ENCODE data around the gene TMBIM4.
A peak's percentile ranks its signal among the peaks of the same experiment; 100 is the strongest.
"Not testable (repeated sequence)": the region's sequence is repeated elsewhere in the genome, so short reads cannot be mapped to it uniquely, and the experiment has no call there.

Gene TMBIM4, protein sequence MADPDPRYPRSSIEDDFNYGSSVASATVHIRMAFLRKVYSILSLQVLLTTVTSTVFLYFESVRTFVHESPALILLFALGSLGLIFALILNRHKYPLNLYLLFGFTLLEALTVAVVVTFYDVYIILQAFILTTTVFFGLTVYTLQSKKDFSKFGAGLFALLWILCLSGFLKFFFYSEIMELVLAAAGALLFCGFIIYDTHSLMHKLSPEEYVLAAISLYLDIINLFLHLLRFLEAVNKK

DNA sequence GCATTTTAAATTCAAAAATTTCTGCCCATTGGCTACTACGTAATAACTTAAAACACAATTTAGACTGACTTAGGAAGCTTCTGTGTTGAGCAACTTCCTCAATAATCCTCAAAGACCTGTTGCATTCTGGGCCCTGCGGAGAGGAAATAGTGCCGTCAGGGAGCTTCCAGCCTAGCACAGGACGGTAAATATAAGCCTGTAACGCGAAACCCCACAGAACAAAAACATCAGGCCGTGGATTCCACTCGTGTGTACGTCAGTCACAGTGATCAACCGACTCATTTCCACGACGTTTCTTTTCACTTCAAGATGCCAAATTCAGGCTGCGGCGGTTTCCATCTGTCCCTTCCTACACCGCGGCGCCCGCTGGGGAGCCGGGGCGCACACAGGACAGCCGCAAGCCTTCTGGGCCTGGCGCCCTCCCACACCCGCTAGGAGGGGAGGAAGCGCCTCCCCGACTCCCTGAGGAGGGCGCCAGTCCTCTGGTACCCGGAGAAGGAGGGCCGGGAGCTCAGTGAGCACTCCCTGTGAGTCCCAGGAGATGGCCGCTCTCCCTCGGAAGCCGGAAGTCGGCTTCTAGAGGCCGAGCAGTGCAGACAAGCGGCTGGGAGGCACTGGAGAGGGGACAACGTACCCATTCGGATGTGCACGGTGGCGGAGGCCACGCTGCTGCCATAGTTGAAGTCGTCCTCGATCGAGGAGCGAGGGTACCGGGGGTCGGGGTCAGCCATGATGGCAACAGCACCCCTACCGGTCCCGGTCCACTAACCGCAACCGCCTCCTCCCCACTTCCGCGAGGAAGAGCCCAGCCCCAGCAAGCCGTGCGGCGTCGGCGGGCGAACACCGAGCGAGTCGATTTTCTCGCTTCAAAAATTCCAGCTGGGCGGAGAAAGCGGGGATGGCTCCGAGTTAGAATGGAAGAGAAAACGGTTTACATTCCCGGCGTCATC lies at the start of gene TMBIM4:
Gene TMBIM4 (minus strand): TSS at position 776 of the 950 bp plus-strand sequence. CDS start 45 bp downstream, at position 731.
- peak; percentile 76 for DNase-seq (ENCODE audit: low read depth, low spot score)

DNA sequence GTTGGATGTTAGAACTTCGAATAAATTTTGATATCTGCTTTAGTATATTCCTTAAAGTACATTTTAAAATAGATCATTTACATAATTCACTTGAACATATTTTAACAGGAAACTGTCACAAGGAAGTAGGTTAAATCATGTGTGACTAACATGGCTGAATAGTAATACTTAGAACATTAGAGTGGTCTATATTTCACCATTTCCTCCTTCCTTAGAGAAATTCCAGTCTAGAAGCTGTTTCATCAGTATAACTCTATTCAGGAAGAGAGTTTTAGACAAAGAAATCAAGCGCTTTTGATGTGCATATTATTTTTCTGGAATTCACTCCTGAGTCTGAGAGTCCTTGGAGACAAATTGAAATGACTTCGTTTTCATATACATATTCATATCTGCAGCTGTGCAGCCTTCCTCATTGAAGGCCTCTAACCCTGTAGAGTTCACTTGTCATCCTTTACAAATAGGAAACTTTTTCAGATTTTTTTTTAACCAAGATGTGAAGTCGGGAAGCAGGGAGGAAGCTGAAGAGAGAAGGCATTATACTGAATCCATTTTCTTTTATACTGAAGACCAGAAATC lies 47.6 kb upstream of the TMBIM4 start:
- no peak for DNase-seq (ENCODE audit: low read depth, low spot score)

DNA sequence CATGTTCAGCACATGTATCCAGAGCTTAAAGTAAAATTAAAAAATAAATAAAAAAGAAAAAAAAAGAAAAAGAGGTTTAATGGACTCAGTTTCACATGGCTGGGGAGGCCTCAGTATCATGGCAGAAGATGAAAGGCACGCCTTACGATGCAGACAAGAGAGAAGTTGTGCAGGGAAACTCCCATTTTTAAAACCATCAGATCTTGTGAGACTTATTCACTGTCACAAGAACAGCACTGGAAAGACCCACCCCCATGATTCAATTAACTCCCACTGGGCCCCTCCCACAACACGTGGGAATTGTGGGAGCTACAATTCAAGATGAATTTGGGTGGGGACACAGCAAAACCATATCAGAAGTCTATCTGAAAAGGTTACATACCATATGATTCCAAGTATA lies 43.2 kb upstream of the TMBIM4 start:
- DNase-seq (ENCODE audit: low read depth, low spot score) = not testable (repeated sequence)

DNA sequence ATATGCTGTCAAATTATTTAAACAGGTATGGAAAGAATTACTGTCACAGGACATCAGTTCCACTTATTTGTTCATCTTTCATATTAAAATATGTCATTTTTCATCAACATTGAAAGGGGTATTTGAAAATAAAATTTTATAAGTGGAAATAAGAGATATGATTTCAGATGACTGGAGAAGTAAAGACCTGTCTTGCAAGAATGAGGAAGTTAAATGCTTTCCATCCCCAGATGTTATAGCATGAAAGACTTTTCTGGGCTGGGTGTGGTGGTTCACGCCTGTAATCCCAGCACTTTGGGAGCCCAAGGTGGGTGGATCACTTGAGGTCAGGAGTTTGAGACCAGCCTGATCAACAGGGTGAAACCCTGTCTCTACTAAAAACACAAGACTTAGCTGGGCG lies 41.8 kb upstream of the TMBIM4 start:
- not testable (repeated sequence) for DNase-seq (ENCODE audit: low read depth, low spot score)

DNA sequence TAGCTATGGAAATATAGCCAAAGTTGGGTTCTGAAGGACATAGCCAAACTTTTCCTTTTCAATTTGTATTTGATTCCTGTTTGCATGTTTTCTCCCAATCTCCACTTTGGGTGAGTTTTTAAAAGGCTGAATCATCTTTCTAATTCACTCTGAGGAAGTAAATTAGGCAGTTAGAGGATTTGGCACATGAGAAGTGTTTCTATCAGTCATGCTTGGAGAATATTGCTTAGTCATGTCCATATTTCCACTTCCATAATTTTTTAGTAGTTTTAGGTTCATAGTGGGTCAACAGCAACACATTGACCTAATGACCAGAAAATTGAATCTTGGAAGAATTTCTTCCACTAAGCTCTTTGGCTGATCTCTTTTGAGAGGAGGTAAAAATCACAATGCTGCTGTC lies 41.0 kb upstream of the TMBIM4 start:
- no peak for DNase-seq (ENCODE audit: low read depth, low spot score)

DNA sequence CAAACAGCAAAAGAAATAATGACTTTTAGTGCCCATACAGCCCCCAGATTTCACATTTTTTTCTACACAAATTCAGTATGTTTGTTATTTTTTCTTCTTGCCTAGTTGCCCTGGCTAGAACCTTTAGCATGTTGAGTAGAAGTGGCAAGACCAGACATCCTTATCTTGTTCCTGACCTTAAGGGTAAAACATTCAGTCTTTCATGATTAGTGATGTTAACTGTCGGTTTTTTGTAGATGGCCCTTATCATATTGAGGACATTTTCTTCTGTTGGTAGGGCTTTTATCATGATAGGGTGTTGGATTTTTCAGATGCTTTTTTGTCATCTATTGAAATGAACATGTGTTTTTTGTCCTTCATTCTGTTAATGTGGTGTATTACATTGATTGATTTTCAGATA lies 36.3 kb upstream of the TMBIM4 start:
- no peak for DNase-seq (ENCODE audit: low read depth, low spot score)

DNA sequence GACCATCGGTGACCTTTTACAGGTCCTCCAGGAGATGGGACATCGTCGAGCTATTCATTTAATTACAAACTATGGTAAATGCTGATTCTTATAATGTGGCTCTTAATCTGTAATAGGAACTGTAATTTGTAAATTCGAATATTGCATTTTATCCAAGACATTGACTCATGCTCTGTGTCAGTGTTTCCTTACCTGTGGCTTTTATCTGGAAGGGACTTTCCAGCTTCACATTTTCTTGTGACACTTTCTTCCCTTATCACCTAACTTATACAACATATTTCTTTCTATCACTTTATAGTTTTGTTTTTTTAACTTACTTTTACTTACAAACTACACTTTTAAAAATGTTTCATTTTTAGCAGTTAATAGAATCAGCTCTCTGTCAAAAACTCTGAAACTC lies 34.0 kb upstream of the TMBIM4 start:
- no peak for DNase-seq (ENCODE audit: low read depth, low spot score)

DNA sequence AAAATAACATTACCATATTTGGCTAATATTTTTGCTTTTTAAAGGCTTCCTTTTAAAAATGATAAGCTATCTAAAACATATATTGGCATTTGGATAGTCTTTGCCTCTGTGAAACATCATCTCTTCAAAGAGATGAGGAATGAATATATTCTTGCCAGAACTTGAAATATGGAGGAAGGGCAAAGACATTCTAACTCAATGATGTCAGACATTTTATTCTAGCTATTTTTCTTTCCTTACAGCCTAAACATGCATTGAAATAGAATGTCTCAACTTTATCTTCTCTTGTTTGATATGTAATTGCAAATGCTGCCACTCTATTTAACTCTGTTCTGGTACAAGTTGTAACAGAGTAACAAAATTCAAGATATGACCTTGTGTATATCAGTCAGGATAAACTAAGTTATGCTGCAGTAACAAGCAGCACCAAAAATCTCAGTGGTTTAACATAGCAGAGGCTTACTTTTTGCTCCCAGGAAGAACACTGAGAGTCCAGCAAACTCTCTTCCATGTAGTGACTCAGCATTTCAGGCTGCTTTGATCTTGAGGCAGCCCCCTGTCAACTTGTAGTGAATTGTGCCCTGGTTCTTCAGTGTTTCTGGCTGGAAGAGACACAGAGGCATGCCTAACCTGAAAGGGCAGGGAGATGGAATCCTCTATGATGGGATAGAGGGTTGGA lies 30.2 kb upstream of the TMBIM4 start:
- DNase-seq (ENCODE audit: low read depth, low spot score) = no peak

DNA sequence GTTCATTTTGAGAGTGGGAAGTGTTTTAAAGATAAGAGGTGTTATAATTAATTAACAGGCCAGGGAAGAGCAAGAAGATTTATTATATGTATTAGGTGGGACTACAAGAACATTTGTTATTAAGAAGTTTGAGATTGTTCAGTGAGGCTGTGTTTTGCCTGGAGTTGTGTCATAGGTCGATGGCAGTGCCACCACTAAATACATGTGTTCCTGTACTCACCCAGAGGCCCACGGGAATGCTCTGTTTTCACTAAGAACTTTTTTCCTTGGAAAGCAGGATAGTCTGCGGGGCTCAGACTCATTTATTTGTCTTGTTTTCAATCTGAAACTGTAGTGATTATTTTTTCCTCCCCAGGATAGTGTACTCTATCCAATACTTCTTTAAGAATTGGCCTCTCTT lies 29.3 kb upstream of the TMBIM4 start:
- no peak for DNase-seq (ENCODE audit: low read depth, low spot score)

DNA sequence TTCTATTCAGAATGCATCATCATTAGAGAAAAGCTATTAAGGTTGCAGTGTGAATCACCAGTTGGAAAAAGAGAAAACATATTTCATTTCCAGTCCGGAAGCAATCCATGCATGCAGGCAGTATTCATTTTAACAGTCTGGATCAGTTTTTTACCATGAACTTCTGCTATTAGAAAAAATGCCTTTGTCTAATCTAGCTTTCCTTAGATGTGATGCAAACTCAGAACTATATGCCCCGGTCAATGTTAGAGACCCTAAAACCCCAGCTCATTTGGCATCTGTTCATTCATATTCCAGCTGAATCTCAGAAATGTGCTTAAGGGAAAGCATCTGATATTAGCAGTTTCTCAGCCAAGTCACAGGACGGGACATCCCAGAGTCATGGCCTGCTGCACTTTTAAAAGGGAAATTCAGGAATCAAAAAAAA lies 27.7 kb upstream of the TMBIM4 start:
- DNase-seq (ENCODE audit: low read depth, low spot score) = no peak

DNA sequence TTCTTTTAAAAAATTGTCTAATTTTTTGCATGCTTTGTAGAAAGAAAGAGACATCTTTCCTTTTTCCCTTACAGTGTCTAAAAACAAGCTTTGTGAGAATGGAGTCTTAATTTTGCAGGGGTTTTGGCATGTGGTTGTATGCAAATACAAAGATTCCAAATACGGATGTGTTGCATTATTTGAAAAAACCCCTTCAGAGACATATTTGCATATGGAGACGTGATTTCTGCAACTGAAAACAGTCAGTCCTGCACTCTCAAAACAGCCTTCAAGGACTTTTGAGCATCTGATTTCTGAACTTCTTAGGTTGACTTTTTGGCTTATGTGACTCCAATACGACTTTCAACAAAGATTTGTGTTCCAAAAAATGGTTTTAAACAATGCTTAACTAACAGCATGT lies 27.0 kb upstream of the TMBIM4 start:
- no peak for DNase-seq (ENCODE audit: low read depth, low spot score)

DNA sequence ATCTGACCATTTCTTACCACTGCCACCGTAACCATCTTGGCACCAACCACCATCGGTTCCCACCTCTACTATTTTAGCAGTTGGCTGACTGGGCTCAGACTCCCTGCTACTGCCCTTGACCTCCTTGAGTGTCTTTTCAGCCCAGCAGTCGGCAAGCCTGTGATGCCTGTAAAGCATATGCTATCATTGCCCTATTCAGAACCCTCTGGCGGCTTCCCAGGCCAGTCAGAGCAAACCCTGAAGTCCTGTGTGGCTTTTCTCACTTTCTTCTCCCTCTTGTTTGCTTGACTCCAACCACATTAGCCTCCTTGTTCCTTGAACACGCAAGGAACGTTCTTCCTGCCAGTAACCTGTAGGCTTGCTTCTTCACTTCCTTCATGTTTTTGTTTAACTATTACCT lies 25.4 kb upstream of the TMBIM4 start:
- no peak for DNase-seq (ENCODE audit: low read depth, low spot score)

DNA sequence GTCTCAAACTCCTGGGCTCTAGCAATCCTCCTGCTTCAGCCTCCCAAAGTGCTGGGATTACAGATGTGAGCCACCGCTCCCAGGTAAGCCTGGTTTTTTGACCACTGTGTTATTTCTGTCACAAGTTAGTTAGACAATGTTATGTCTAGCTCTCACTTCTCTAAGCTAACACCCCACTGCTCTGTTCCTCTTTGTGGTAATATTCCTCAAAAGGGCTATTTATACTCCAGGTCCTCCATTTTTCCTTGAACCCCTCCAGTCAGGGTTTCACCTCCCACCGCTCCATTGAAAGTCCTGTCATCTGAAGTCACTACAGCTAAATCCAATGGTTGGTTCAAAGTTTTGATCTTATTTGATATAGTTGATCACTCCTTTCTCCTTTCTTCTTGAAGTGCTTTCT lies 24.3 kb upstream of the TMBIM4 start:
- DNase-seq (ENCODE audit: low read depth, low spot score) = no peak

DNA sequence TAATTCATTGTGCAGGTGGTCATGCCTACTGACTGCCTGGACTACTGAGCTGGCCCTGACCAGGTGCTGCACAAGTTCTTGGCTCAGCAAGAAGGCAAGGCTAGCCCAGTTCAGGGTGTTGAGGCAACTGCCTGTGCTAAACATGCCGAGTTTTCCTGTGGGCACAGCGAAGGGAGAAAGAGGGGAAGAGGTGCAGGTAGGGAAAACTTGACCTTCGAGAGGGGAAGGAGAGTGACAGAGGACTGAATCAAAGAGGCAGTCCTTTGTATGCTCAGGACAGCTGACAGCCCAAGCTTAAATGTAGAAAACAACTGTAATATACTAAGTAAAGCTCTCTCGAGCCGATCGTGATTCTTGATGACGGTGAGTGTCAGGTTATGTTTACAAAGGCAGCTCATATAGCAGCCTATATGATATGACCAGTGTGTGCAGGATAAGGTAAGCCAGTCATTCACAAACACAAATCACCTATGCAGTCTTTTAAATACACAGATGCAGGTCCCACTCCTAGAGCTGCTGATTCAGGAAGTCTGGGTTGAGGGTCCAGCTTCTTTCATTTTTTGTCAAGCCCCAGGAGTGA lies 21.8 kb upstream of the TMBIM4 start:
- DNase-seq (ENCODE audit: low read depth, low spot score) = no peak

DNA sequence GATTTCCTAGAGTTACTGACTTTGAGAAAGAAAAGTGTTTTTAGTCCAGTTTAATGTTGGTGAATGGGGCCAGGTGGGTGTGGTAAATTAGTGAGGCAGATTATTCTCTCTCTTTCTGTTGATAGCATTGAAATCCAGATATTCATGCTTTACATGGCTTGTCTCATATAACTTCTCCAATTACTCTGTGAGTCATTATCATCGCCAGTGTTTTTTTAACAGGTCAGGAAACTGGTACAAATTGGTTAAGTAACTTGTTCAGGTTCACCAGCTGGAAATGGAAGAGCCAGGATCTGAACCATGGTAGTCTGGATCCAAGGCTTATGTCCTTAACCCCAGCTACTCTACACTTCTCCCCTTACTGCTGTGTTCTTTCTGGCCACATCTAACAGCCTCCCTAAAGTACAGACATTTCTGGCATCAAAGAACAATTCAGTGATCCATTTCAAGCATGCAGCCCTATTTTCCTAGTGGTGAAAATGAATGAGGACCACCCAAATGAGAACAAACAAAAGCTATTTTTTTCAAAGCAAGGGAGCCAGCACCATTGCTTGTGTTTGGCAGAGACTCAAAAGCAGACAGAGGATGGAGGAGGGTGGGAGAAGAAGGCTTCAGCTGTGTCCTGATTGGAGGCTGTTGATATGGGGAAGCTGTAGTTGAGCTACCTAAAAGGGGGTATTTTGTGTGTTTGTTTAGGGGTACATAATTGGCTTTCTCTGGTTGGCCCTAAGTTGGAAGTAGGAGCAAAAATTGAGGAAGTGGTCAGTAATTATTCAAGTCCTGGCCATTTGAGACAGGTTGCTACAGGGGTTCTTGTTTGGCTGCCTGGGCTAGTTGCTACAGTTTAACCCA lies 20.9 kb upstream of the TMBIM4 start:
- no peak for DNase-seq (ENCODE audit: low read depth, low spot score)

DNA sequence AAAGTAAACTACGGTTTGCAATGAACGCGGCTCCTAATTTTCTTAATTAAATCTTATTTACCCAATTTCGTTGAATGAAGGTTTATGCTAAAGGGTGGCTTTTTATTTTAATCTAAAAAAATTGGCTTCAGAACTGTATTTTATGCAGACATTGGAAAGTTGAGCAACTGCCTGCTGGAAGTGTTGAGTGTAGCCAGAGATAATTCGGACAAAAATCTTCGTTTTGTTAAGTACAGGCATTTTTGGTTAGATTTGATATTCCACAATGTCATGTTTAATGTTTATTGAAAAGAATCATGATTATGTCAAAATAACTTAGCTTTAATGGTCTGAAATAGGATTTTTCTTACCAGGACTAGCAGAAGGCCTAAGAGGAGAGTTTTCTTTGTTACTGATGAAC lies 20.1 kb upstream of the TMBIM4 start:
- DNase-seq (ENCODE audit: low read depth, low spot score) = no peak

DNA sequence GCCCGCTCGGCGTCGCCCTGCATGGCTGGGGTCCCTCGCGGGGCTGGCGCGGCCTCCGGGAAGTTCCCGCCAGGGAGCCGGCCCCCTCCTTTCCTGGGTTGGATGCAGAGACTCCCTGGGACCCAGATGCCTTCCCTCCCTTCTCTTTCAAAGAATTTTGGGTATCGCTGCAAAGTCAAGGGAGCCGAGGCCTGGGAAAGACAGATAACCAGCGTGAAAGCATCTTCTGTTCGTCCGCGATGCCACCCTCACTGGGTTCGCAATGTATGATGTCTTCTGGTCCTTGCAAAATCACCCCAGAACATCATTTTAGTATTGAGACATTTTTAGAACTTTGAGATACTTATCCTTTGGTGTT lies 19.7 kb upstream of the TMBIM4 start:
- DNase-seq (ENCODE audit: low read depth, low spot score) = no peak

DNA sequence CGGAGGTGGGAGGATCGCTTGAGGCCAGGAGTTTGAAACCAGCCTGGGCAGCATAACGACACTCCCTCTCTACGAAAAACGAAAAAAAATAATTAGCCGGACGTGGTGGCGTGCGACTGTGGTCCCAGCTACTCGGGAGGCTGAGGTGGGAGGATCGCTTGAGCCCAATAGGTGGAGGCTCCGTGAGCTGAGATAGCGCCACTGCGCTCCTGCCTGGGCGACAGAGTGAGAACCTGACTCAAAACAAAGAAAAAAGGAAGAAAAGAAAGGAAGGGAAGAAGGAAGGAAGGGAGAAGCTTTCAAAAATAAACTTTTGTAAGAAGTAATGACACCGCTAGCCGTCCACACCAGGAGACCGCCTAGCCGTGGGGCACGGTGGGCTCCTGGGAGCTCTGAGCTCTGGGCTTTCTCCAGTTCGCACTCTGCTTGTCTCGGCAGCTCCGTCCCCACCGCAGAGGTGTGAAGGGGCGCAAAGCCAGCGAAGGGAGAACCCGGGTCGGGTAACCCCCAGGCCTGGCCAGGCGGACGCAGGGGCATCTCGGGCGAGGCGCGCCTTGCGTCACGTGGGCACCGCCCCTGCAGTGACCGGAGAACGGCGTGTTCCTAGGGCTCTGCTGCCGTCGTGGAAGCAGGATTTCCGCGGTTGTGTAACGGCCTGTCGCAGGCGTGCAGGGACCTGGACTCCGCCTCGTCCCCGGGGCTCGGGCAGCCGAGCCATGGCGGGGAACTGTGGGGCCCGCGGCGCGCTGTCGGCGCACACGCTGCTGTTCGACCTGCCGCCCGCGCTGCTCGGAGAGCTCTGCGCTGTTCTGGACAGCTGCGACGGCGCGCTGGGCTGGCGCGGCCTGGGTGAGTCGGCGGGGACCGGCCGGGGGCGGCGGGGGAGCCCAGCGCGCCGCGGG lies 19.0 kb upstream of the TMBIM4 start, which contains the start of gene IRAK3:
Gene IRAK3 (plus strand): TSS at position 631 of the 902 bp plus-strand sequence. CDS start 86 bp downstream, at position 717.
- DNase-seq (ENCODE audit: low read depth, low spot score) = no peak

DNA sequence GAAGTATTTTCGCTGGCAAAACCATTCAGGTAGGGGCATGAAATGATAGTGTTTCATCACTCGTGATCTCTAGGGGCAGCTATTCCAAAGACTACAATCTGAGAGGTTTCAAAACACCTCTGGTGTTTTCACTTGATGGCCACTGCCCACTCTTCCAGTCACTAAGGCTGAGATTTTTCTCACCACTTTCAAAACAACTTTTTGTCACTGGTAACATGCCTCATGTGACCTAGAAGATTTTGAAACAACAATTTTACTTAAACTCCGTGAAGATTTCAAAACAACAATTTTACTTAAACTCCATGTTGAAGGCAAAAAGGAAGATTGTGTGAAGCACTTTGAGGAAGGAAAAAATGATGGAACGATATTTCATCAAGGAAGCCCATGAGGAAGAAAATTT lies 18.0 kb upstream of the TMBIM4 start:
- no peak for DNase-seq (ENCODE audit: low read depth, low spot score)

DNA sequence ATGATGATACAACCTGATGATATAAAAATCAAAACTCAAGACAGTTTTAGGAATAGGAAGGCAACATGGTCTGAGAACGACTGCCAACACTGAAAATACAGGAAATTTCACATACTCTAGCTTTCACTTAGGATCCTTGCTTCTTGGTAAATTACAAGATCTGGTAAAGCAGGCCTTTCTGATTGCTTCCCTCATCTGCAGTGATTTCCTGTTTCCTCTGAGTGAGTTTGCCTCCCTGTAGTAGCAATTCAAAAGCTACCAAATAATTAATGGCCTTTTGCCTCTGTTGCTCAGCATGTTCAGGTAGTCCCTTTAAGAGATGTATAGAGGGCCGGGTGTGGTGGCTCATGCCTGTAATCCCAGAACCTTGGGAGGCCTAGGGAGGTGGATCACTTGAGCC lies 17.2 kb upstream of the TMBIM4 start:
- DNase-seq (ENCODE audit: low read depth, low spot score) = no peak

All from smooth muscle cell of the brain vasculature (primary cell).